NCI-H1436 treated with DMSO at 0.1 percent for 48 hours (cell line): ENCODE data around the gene KLHDC7B.
"Not testable (repeated sequence)": the region's sequence is repeated elsewhere in the genome, so short reads cannot be mapped to it uniquely, and the experiment has no call there.

Experiments used
- DNase-seq: peaks from one replicate; lab custom pipeline; 2025; lab: John Stamatoyannopoulos, UW

The KLHDC7B gene

GRCh38 chr22:50529897-50530579 lies 15.7 kb upstream of the KLHDC7B start, which contains the start of gene TYMP:
Gene TYMP, minus strand, starts transcription at chr22:50530012. Its CDS starts 303 bp downstream, at chr22:50529709.
- DNase-seq: no peak

- no peak for DNase-seq
Observed at GRCh38 chr22:50530580-50530876, 15.2 kb upstream of the KLHDC7B start.

- DNase-seq: peak; percentile 17
Observed at GRCh38 chr22:50530877-50531545, 14.7 kb upstream of the KLHDC7B start.

DNA sequence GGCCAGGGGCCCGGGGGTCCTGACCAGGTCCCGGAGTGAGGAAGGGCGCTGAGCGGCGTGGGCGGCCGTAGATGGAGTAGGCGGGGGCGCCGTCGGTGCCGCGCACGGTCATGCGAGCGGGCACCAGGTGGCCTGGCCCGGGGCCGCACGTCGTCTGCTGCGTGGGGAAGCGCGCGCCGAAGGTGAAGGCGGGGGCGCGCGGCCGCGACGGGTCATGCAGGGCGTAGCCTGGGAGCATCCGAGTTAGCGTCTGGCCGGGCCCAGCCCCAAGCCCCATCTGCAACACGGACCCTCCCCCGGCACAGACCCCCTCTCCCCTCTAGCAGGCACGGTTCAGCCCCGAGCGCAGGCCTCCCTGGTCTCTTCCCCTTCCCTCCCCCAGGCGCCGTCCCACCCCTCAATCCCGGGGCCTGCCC lies 14.1 kb upstream of the KLHDC7B start:
- no peak for DNase-seq

DNA sequence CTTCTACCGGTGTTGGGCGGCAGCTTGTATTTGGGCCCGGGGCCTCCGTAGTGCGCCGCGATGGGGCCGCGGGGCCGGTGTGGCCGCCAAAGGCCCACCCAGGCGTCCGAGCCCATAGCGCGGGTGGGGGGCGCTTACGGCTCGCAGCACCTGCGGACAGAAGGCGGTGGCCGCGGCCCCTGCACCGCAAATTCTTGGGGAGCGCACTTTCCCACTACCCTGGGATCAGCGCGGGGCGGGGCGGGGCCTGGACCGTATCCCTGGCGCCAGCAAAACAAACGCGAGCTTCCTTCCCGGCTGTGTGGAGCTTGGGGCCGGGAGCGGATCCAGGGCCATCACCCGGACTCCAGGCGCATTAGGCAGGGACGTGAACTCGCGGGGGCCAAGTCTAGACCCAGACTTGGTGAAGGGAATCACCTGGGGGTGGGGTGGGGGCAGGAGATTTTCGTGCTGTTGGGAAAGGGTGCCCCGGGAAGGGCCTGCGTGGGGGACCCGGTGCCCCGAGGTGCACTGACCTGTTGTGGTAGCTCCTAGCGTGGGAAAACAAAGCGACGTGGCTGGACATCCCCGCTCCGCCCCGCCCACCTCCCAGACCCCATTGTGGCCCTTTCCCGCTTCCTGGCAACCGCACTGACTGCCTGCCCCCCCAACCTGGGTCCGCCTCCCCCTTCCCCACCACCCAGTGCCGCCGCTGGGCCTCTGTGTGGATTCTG lies 13.6 kb upstream of the KLHDC7B start:
- no peak for DNase-seq

DNA sequence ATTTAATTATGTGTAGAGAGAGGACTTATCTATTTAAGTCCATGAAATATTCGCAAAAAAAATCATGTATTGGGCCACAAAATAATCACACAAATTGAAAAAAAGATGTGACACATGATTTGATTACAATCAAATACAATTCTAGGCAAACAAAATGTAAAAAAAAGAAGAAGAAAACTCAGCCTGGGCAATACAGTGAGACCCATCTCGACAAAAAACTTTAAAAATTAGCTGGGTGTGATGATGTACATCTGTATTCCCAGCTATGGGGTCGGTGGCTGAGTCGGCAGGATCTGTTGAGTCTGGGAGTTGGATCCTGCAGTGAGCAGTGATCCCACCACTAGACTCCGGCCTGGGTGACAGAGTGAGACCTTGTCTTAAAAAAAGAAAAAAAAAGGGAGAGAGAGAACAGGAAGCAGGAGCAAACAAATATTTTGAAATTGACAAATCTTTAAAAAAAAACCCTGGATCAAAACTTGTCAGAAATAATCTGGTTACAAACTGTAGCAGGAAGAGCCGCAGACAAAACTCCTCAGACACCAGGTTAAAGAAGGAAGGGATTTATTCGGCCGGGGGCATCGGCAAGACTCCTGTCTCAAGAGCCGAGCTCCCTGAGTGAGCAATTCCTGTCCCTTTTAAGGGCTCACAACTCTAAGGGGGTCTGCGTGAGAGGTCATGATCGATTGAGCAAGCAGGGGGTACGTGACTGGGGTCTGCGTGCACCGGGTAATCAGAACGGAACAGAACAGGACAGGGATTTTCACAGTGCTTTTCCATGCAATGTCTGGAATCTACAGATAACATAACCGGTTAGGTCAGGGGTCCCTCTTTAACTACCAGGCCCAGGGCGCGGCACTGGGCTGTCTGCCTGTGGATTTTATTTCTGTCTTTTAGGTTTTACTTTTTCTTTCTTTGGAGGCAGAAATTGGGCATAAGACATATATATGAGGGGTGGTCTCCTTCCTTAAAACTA lies 12.6 kb upstream of the KLHDC7B start:
- DNase-seq: no peak

- DNase-seq: not testable (repeated sequence)
Observed at GRCh38 chr22:50533856-50534711, 11.6 kb upstream of the KLHDC7B start.

DNA sequence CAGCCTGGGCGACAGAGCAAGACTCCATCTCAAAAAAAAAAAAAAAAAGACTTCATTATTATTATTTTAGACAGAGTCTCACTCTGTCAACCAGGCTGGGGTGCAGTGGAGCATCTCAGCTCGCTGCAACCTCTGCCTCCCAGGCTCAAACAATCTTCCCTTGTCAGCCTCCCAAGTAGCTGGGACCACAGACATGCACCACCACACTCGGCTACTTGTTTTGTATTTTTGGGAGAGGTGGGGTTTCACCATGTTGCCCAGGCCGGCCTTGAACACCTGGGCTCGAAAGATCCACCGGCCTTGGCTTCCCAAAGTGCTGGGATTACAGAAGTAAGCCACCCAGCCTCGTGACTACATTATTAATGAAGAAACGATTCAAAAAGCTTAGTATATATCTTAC lies 10.6 kb upstream of the KLHDC7B start:
- no peak for DNase-seq

- no peak for DNase-seq
Observed at GRCh38 chr22:50536226-50536625, 9.5 kb upstream of the KLHDC7B start.

GRCh38 chr22:50537765-50538164 lies 7.9 kb upstream of the KLHDC7B start:
- DNase-seq: no peak

GRCh38 chr22:50540381-50540780 lies 5.3 kb upstream of the KLHDC7B start:
- DNase-seq: no peak

- not testable (repeated sequence) for DNase-seq
Observed at GRCh38 chr22:50541667-50542026, 4.1 kb upstream of the KLHDC7B start.

DNA sequence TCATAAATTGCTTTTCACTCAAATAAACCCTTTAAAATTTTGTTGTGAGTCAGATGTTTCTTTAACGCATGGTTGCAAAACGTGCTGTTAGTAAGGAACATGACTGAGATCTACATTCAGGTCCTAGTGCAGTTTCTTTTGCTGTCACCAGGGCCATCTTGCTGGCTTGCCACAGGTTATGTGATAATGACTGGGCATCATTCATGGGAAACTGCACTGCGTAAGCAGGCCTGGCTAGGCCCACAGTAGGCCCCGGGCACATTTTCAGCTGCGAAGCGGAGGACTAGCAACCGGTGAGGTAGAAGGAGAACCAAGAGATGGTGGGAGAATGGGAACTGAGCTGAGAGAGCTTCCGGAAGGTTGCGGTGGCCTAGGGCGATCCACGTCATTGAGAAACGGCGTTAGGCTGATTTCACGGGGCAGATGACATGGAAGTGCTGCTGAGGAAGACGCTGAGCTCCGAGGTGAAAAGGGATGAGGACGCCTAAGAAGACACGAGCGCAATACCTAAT lies 3.2 kb upstream of the KLHDC7B start:
- DNase-seq: no peak

DNA sequence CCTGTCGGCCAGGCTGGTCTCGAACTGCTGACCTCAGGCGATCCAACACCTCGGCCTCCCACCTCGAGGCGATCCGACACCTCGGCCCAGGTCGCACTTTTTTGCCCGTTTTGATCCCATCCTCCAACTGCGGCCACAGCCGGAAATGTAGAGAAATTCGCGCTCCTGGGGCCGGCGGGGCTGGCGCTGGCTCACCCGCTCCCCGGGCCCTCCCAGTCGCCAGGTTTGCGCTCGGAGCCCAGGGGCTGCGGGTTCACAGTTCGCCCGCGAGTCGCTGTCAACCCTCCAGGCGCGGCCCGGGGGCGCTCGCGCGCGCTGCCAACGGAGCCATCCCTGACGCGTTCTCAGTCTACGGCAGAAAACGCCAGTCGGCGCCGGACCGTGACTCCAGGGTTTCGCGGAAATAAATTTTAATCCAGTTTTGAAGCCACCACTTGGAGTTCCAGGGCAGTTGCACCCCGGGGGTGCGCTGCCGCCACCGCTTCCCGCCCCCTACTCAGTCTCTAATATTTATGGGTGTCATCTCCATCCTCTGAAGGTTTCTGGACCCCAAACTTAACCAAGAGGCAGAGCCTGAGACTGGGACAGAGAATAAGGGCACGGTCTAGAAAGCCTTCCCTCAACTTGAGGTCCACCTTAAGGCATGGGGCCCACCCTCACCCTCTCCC lies 1.5 kb upstream of the KLHDC7B start:
- DNase-seq: peak; percentile 16

DNA sequence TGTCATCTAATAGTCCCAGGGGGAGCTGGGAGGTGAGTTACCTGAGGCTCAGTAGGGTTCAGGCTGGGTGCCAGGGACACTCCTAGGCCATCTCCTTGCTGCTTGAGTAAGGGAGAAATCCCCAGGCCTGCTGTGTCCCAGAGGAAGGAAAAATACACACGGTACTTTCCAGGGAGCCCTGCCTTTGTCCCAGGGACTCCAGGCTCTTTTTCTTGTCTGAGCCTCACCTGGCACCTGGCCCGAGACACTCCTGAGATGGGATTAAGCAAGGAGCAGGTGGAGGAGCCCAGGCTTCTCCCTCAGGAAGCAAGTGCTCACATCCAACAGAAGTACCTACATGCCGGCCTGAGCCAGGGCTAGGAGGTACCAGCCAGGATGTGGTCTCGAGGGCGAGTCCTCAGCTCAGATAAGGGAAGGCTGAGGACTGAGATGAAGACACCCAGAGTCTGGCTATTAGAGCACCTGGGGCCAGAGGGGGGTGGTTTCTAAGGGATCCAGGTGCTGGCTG lies 899 bp upstream of the KLHDC7B start:
- no peak for DNase-seq

GRCh38 chr22:50546326-50547262 lies 895 bp downstream of the KLHDC7B start:
- DNase-seq: no peak

DNA sequence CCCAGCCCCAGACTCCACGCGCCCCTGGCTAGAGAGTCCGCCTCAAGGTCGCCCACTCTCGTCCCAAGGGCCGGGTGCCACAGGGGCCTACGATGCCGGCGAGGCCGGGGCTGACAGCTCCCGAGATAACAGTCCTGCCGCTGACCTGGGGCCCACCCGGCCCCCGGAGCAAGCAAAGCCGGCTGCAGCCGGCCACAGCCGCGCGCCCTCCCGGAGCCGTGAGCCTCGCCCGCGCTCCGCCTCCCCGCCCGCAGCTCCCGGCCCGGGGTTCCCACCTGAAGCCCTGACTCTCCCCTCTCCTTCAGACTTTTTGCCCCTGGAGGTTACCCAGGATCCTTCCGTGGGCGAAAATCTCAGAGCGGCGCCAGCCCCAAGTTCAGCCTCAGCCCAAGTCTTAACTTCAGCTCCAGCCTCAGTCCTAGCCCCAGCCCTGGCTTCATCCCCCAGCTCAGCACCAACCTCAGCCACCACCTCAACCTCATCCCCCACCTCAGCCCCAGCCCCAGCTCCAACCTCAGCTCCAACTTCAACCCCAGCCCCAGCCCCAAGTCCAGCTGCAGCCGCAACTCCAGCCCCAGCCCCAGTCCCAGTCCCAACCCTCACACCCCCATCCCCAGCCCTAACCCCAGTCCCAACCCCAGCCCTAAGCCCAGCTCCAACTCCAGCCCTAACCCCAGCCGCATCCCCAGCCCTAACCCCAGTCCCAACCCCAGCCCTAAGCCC lies 1.7 kb downstream of the KLHDC7B start:
- DNase-seq: no peak
